K562 (cell line): ENCODE data around the gene DGKB. TPM values are rescaled to one million over a fixed set of nuclear protein-coding genes. Genes with fewer than 3 reads are reported as not detected.

Experiments used
- ATAC-seq: fragments of 200-7000 bp; cut with Tn5 transposase; 3 replicates; pipeline ENCODE4 v1.9.1; 2020; ENCODE audit warnings: moderate library complexity
- BruUV-seq: library from RNA; stranded (reverse); fragments of 400-500 nt; replicated peaks from 2 replicates; lab custom pipeline; 2021; lab: Mats Ljungman, UMichigan
- CTCF ChIA-PET: fragments of 300-600 bp; formaldehyde crosslinking; extraction: SDS; loops from one replicate; lab custom pipeline; 2021; ENCODE audit warnings: low intra/inter-chr PET ratio; lab: Yijun Ruan, JAX
- POLR2A ChIA-PET: fragments of 300-600, 350-650 bp; sonication (Branson Sonifier 250); formaldehyde crosslinking; extraction: SDS; loops from one replicate; lab custom pipeline; 2021; ENCODE audit warnings: antibody characterized with exemption, inconsistent platforms; lab: Yijun Ruan, JAX
- DNase-seq, 4 experiments: peaks; one replicate each; pipeline versions ENCODE4 v3.0.0 to v3.0.0-alpha.2; 2011 to 2018; ENCODE audit warnings: low spot score in 3 of 4, mixed read lengths in 3 of 4; ENCODE audit errors: extremely low read depth in 1 of 4
- FAIRE-seq: peaks from 2 replicates; lab custom pipeline; 2011; peaks lifted over from hg19 to GRCh38; lab: Jason Lieb, UNC
- H2AFZ ChIP-seq: 2 replicates; pipeline ENCODE4 v1.6.0; 2011; ENCODE audit warnings: low read depth, low read length, control low read depth, inconsistent platforms
- H3K27ac ChIP-seq: fragments of 200-600 bp; 3 replicates; pipeline ENCODE4 v1.8.0; 2011; ENCODE audit warnings: low read depth, mild to moderate bottlenecking, control low read depth, inconsistent platforms, low read length, moderate library complexity, mixed read lengths; ENCODE audit errors: extremely low read depth
- H3K27me3 ChIP-seq, 2 experiments: fragments of 300-600 bp in 1 of 2; 2 replicates in 1 of 2; 3 replicates in 1 of 2; pipeline versions ENCODE4 v1.6.0 to v1.8.0; 2011; ENCODE audit warnings: inconsistent platforms in 2 of 2, low read length in 2 of 2, mild to moderate bottlenecking in 1 of 2, mixed read lengths in 1 of 2, moderate library complexity in 1 of 2; ENCODE audit not compliant: control insufficient read depth in 2 of 2, insufficient read depth in 2 of 2
- H3K36me3 ChIP-seq: fragments of 300-600 bp; 3 replicates; pipeline ENCODE4 v1.8.0; 2011; ENCODE audit warnings: mild to moderate bottlenecking, low read length, inconsistent platforms; ENCODE audit not compliant: control insufficient read depth, insufficient read depth
- H3K4me1 ChIP-seq, 2 experiments: fragments of 200-600 bp in 1 of 2; replicated peaks in 1 of 2; 2 replicates in 1 of 2; 3 replicates in 1 of 2; pipeline versions ENCODE4 v1.5.1 to v1.8.0; 2011; ENCODE audit warnings: inconsistent platforms in 2 of 2, low read length in 2 of 2, mild to moderate bottlenecking in 1 of 2, mixed read lengths in 1 of 2, moderate library complexity in 1 of 2; ENCODE audit not compliant: control insufficient read depth in 2 of 2, insufficient read depth in 2 of 2
- H3K4me2 ChIP-seq: 2 replicates; pipeline ENCODE4 v1.6.1; 2011; ENCODE audit warnings: low read length, control low read depth, inconsistent platforms, mixed read lengths; ENCODE audit not compliant: insufficient read depth
- H3K4me3 ChIP-seq: fragments of 200-600 bp; sonication (generic), shearing (Covaris generic); 2 replicates; pipeline ENCODE4 v1.5.1; 2016; ENCODE audit warnings: control low read depth, inconsistent platforms
- H3K79me2 ChIP-seq: fragments of 200-600 bp; 3 replicates; pipeline ENCODE4 v1.8.0; 2011; ENCODE audit warnings: low read length, inconsistent platforms; ENCODE audit not compliant: control insufficient read depth, insufficient read depth
- H3K9ac ChIP-seq, 2 experiments: 2 replicates each; pipeline versions ENCODE4 v1.6.0 to v1.6.1; 2011; ENCODE audit warnings: low read depth in 2 of 2, low read length in 2 of 2, control low read depth in 1 of 2, inconsistent platforms in 1 of 2, mild to moderate bottlenecking in 1 of 2, mixed read lengths in 1 of 2; ENCODE audit not compliant: insufficient read depth in 1 of 2
- H3K9me1 ChIP-seq: one replicate; pipeline ENCODE4 v1.6.0; 2011; ENCODE audit warnings: inconsistent platforms, mild to moderate bottlenecking, low read length, moderate library complexity; ENCODE audit not compliant: control insufficient read depth, insufficient read depth
- H3K9me3 ChIP-seq: replicated peaks from 2 replicates; pipeline ENCODE4 v1.5.1; 2011; ENCODE audit warnings: low read depth, low read length, inconsistent platforms; ENCODE audit not compliant: control insufficient read depth, insufficient read depth
- H4K20me1 ChIP-seq: replicated peaks from 2 replicates; pipeline ENCODE4 v1.6.1; 2011; ENCODE audit warnings: low read length, inconsistent platforms, mixed read lengths; ENCODE audit not compliant: control insufficient read depth, insufficient read depth
- CHD1 ChIP-seq: fragments of 200-600 bp; sonication (generic); IDR thresholded peaks from one replicate; pipeline ENCODE4 v1.6.1; 2012; ENCODE audit warnings: mild to moderate bottlenecking, moderate library complexity, low read length, inconsistent platforms
- ESRRA ChIP-seq: fragments of 450-650 bp; IDR thresholded peaks from 2 replicates; pipeline ENCODE4 v1.6.1; 2014; ENCODE audit warnings: low read depth, mild to moderate bottlenecking, moderate library complexity, borderline replicate concordance
- HDGF ChIP-seq: fragments of 450-650 bp; IDR thresholded peaks from 2 replicates; pipeline ENCODE4 v1.6.1; 2016
- MEIS2 ChIP-seq: fragments of 450-650 bp; IDR thresholded peaks from 2 replicates; pipeline ENCODE4 v1.6.1; 2014; ENCODE audit warnings: mild to moderate bottlenecking; ENCODE audit not compliant: partially characterized antibody
- NFYB ChIP-seq: IDR thresholded peaks from 2 replicates; pipeline ENCODE4 v1.6.1; 2011; ENCODE audit warnings: mild to moderate bottlenecking, moderate library complexity; ENCODE audit not compliant: insufficient read length; ENCODE audit errors: extremely low read depth
- PCBP1 ChIP-seq: fragments of 200-400 bp; formaldehyde crosslinking; IDR thresholded peaks from 2 replicates; pipeline ENCODE4 v1.6.1; 2018; ENCODE audit warnings: mild to moderate bottlenecking, low read depth, low read length; ENCODE audit not compliant: poor library complexity, severe bottlenecking
- PHF21A ChIP-seq: fragments of 450-650 bp; IDR thresholded peaks from 2 replicates; pipeline ENCODE4 v1.6.1; 2017; ENCODE audit warnings: low read depth, borderline replicate concordance
- POLR2H ChIP-seq: IDR thresholded peaks from 2 replicates; pipeline ENCODE4 v1.6.1; 2016; ENCODE audit warnings: missing genetic modification characterization, low read depth, mild to moderate bottlenecking, control low read depth, missing compliant biosample characterization, moderate library complexity
- SRSF3 ChIP-seq: fragments of 200-400 bp; formaldehyde crosslinking; IDR thresholded peaks from 2 replicates; pipeline ENCODE4 v1.6.1; 2016; ENCODE audit warnings: mild to moderate bottlenecking, low read length, moderate library complexity; ENCODE audit not compliant: insufficient read depth
- TCF7L2 ChIP-seq: fragments of 150-350 bp; IDR thresholded peaks from 2 replicates; pipeline ENCODE4 v1.6.1; 2016; ENCODE audit warnings: low read depth, mild to moderate bottlenecking, low read length, moderate library complexity
- ZBTB2 ChIP-seq: fragments of 450-650 bp; IDR thresholded peaks from 2 replicates; pipeline ENCODE4 v1.6.1; 2016; ENCODE audit warnings: antibody characterized with exemption
- ZNF165 ChIP-seq: fragments of 250-450 bp; sonication (Bioruptor Pico); IDR thresholded peaks from 2 replicates; pipeline ENCODE4 v1.4.0; 2020; ENCODE audit warnings: borderline replicate concordance
- ZNF398 ChIP-seq: fragments of 250-450 bp; sonication (Bioruptor Pico); IDR thresholded peaks from 2 replicates; pipeline ENCODE4 v1.8.0; 2021; ENCODE audit warnings: moderate library complexity, mild to moderate bottlenecking, inconsistent platforms
- ZNF644 ChIP-seq: fragments of 200-800 bp; sonication (Bioruptor generic); IDR thresholded peaks from 2 replicates; pipeline ENCODE4 v1.6.1; 2016; ENCODE audit warnings: low read depth, missing genetic modification characterization, missing compliant biosample characterization
- ZNF76 ChIP-seq: fragments of 250-450 bp; sonication (Bioruptor Pico); IDR thresholded peaks from 2 replicates; pipeline ENCODE4 v1.4.0; 2020; ENCODE audit warnings: mild to moderate bottlenecking, moderate library complexity, borderline replicate concordance
- WGBS: fragments of 100-300 bp; shearing (Covaris generic); methylation state at CpG from one replicate; pipeline ENCODE4 v1.1.6; 2016; ENCODE audit warnings: low coverage, mixed read lengths; ENCODE audit not compliant: insufficient coverage; ENCODE audit errors: missing lambda C conversion rate; 5-methylcytosine and 5-hydroxymethylcytosine counted together
- in situ Hi-C: fragments of 300-500 bp; cut with MboI; formaldehyde crosslinking; loops from 4 replicates; pipeline ENCODE4 v1.15.0; 2018; ENCODE audit warnings: inconsistent platforms, mixed read lengths
- intact Hi-C: fragments of 100-400 bp; cut with micrococcal nuclease; formaldehyde crosslinking; loops from 2 replicates; pipeline ENCODE4 v1.14.2; 2022
- polyA plus RNA-seq, 8 experiments: library from polyadenylated mRNA; depleted of rRNA in 4 of 8; stranded (reverse) in 5 of 8; unstranded in 3 of 8; fragments of >200 nt; fragmentation: Nextera tagmentation in 2 of 8; fragmentation: Illumina TruSeq in 1 of 8; extraction: Ambion mirVana in 2 of 8; extraction: Trizol in 1 of 8; gene quantifications; 2 replicates each; pipeline versions ENCODE4 v1.2.1 to v1.2.3, GENCODE V29; 2011 to 2014; ENCODE audit warnings: inconsistent platforms in 1 of 8, missing spikeins in 1 of 8
- total RNA-seq, 7 experiments: library from RNA; depleted of rRNA in 6 of 7; stranded (reverse); fragments of >200 nt in 6 of 7; fragmentation: Illumina TruSeq in 2 of 7; extraction: Trizol in 2 of 7; gene quantifications; 2 replicates each; pipeline versions ENCODE4 v1.2.1 to v1.2.3, GENCODE V29; 2011 to 2021; ENCODE audit warnings: low replicate concordance in 1 of 7

DGKB gene
- total and polyA plus RNA-seq, 9 of the 15 experiments (the other 6 are each of a cell fraction or from before 2014, with no cell fraction given), result 0.01 TPM; not detected in 8

- no peak for FAIRE-seq
- DNase-seq, result no peak
- Histone ChIP-seq H3K9me1 (no peaks in the 10 kb centered on the region), H3K4me3 (no peak overlapping the region), H3K79me2 (no peaks in the 10 kb centered on the region), H2AFZ (no peak overlapping the region), H3K9ac (no peak overlapping the region), H3K27me3 (no peaks in the 10 kb centered on the region), H3K4me1 (no peaks in the 10 kb centered on the region), H3K36me3 (no peaks in the 10 kb centered on the region), H3K4me2 (no peak overlapping the region), H3K9me3 (peaks cover 1% of the 10 kb centered on the region; the same call in 1 of the 2 replicates), H3K27ac (no peak overlapping the region), H4K20me1 (no peaks in the 10 kb centered on the region)
- TF ChIP-seq ZNF165 (CRISPR knock-in tag), result no peak
- ChIA-PET CTCF (no interaction called here), POLR2A (no interaction called here)
- intact Hi-C loops, result no loop called here
- no TSS peak for BruUV-seq
- in situ Hi-C loops, result no loop called here
- ATAC-seq, result no peak
These were observed 33.6 kb downstream of the DGKB start for GRCh38 chr7:14868937-14869336.

- BruUV-seq, result no TSS peak
- ATAC-seq (no peak), DNase-seq (no peak), FAIRE-seq (no peak)
- intact Hi-C loops, result no loop called here
- peaks cover 1% of the 10 kb centered on the region; the same call in 1 of the 2 replicates for H3K9me3 ChIP-seq
- no peak overlapping the region for H2AFZ ChIP-seq
- in situ Hi-C loops, result no loop called here
- no peak overlapping the region for H3K4me2 ChIP-seq
- no peaks in the 10 kb centered on the region for H3K9me1 ChIP-seq
- no peaks in the 10 kb centered on the region for H3K79me2 ChIP-seq
- H3K4me1 ChIP-seq, result no peaks in the 10 kb centered on the region
- H3K36me3 ChIP-seq, result no peaks in the 10 kb centered on the region
- H3K27me3 ChIP-seq, result no peaks in the 10 kb centered on the region
- H3K27ac ChIP-seq, result no peak overlapping the region
- CTCF ChIA-PET, result no interaction called here
- no peaks in the 10 kb centered on the region for H4K20me1 ChIP-seq
- POLR2A ChIA-PET, result no interaction called here
- H3K9ac ChIP-seq, result no peak overlapping the region
- no peak overlapping the region for H3K4me3 ChIP-seq
- WGBS, result 0% methylated on average over 1 of the region's 1 CpG
- TF ChIP-seq POLR2H (tag) (no peak), TCF7L2 (no peak), ZNF398 (CRISPR knock-in tag) (no peak), ZNF644 (tag) (no peak), PHF21A (no peak), ZBTB2 (no peak), PCBP1 (no peak), SRSF3 (no peak), ESRRA (no peak), HDGF (no peak), CHD1 (no peak), MEIS2 (no peak), ZNF76 (CRISPR knock-in tag) (no peak), NFYB (no peak)
These were observed 41.1 kb downstream of the DGKB start for GRCh38 chr7:14861456-14861855.
